Keratinocyte (primary cell): ENCODE measurements around the gene MGMT. TPM values are rescaled to one million over a fixed set of nuclear protein-coding genes. Genes with fewer than 3 reads are reported as not detected.

Source experiments
- DNase-seq: peaks from one replicate; pipeline ENCODE4 v3.0.0-alpha.2; 2011; ENCODE audit warnings: low read depth, missing footprints, low spot score
- FAIRE-seq: peaks from 2 replicates; lab custom pipeline; 2011; peaks lifted over from hg19 to GRCh38; lab: Jason Lieb, UNC
- H2AFZ ChIP-seq: 2 replicates; pipeline ENCODE4 v1.6.0; 2012; ENCODE audit warnings: low read length, control low read depth, inconsistent platforms; ENCODE audit not compliant: control insufficient read depth
- H3K27ac ChIP-seq: 2 replicates; pipeline ENCODE4 v1.5.1; 2011; ENCODE audit warnings: low read length; ENCODE audit not compliant: control insufficient read depth, insufficient read depth
- H3K27me3 ChIP-seq: 3 replicates; pipeline ENCODE4 v1.6.0; 2011; ENCODE audit warnings: low read length; ENCODE audit not compliant: control insufficient read depth, insufficient read depth; ENCODE audit errors: extremely low read depth
- H3K36me3 ChIP-seq, 2 experiments: 2 replicates in 1 of 2; 3 replicates in 1 of 2; pipeline ENCODE4 v1.5.1; 2011; ENCODE audit warnings: low read length in 2 of 2, mild to moderate bottlenecking in 1 of 2; ENCODE audit not compliant: control insufficient read depth in 2 of 2, insufficient read depth in 2 of 2; ENCODE audit errors: extremely low read depth in 1 of 2
- H3K4me1 ChIP-seq: 3 replicates; pipeline ENCODE4 v1.5.1; 2011; ENCODE audit warnings: low read length; ENCODE audit not compliant: control insufficient read depth, insufficient read depth; ENCODE audit errors: extremely low read depth
- H3K4me2 ChIP-seq: 3 replicates; pipeline ENCODE4 v1.6.0; 2011; ENCODE audit warnings: low read depth, low read length; ENCODE audit not compliant: control insufficient read depth, insufficient read depth; ENCODE audit errors: extremely low read depth
- H3K4me3 ChIP-seq, 3 experiments: fragments of 200-600 bp in 1 of 3; sonication (generic) in 1 of 3; 2 replicates in 2 of 3; 3 replicates in 1 of 3; pipeline ENCODE4 v1.5.1; 2011 to 2016; ENCODE audit warnings: low read length in 3 of 3, mild to moderate bottlenecking in 3 of 3, control low read depth in 2 of 3, inconsistent platforms in 1 of 3, low read depth in 1 of 3, mixed read lengths in 1 of 3, mixed run types in 1 of 3, moderate library complexity in 1 of 3; ENCODE audit not compliant: control insufficient read depth in 2 of 3, insufficient read depth in 2 of 3; ENCODE audit errors: extremely low read depth in 1 of 3
- H3K79me2 ChIP-seq: 2 replicates; pipeline ENCODE4 v1.6.0; 2012; ENCODE audit warnings: low read length; ENCODE audit not compliant: control insufficient read depth, insufficient read depth
- H3K9ac ChIP-seq: 3 replicates; pipeline ENCODE4 v1.6.0; 2011; ENCODE audit warnings: low read length; ENCODE audit not compliant: control insufficient read depth, insufficient read depth; ENCODE audit errors: extremely low read depth
- H3K9me1 ChIP-seq: 3 replicates; pipeline ENCODE4 v1.6.0; 2011; ENCODE audit warnings: low read length; ENCODE audit not compliant: control insufficient read depth, insufficient read depth; ENCODE audit errors: extremely low read depth
- H3K9me3 ChIP-seq: 2 replicates; pipeline ENCODE4 v1.5.1; 2012; ENCODE audit warnings: low read depth, low read length; ENCODE audit not compliant: control insufficient read depth
- H4K20me1 ChIP-seq: 3 replicates; pipeline ENCODE4 v1.6.0; 2011; ENCODE audit warnings: low read length; ENCODE audit not compliant: control insufficient read depth, insufficient read depth; ENCODE audit errors: extremely low read depth
- CTCF ChIP-seq, 3 experiments: IDR thresholded peaks in 1 of 3; conservative IDR thresholded peaks in 1 of 3; optimal IDR thresholded peaks in 1 of 3; 2 replicates in 2 of 3; 3 replicates in 1 of 3; pipeline versions ENCODE3 to v1.5.1; 2011; ENCODE audit warnings: low read length in 3 of 3, mild to moderate bottlenecking in 3 of 3, moderate library complexity in 2 of 3, control low read depth in 1 of 3, inconsistent platforms in 1 of 3; ENCODE audit not compliant: insufficient read depth in 2 of 3; ENCODE audit errors: extremely low read depth in 1 of 3
- EZH2 ChIP-seq: IDR thresholded peaks from one replicate; pipeline ENCODE4 v1.6.1; 2012; ENCODE audit warnings: inconsistent platforms, mild to moderate bottlenecking, low read length, moderate library complexity
- dilution Hi-C: fragments of 300-500 bp; cut with MboI; formaldehyde crosslinking; loops from one replicate; pipeline ENCODE4 v1.7.0; 2020; ENCODE audit warnings: low sequenced_read_pairs; ENCODE audit not compliant: extremely low pct_ligation_motif_present
- polyA plus RNA-seq, 5 experiments: library from polyadenylated mRNA; depleted of rRNA in 3 of 5; stranded (reverse) in 3 of 5; stranded (forward) in 1 of 5; unstranded in 1 of 5; fragments of >200 nt; gene quantifications; 1 replicate in 1 of 5; 2 replicates in 3 of 5; 3 replicates in 1 of 5; pipeline versions ENCODE4 v1.2.1 to v1.2.3, GENCODE V29; 2011 to 2012; ENCODE audit warnings: missing spikeins in 2 of 5, low read depth in 1 of 5, low replicate concordance in 1 of 5

The MGMT gene
- polyA plus RNA-seq, 1 donor (not counting 4 experiments of a cell fraction or from before 2014, with no cell fraction given): 15.2 TPM

- TF ChIP-seq CTCF (optimal IDR thresholded peaks at IDR 0.05 in 1 of 3, IDR thresholded peaks at IDR 0.05 in 1 of 3, conservative IDR thresholded peaks at IDR 0.05 in 1 of 3; ENCODE audit: extremely low read depth in 1 of 3, insufficient read depth in 2 of 3, low read length in 3 of 3) (no peak), EZH2 (no peak)
- no peak for DNase-seq
- H2AFZ ChIP-seq: no peak overlapping the region
- no peaks in the 10 kb centered on the region for H4K20me1 ChIP-seq
- H3K9ac ChIP-seq: no peak overlapping the region
- H3K4me2 ChIP-seq: no peak overlapping the region
- H3K4me3 ChIP-seq: no peak overlapping the region
- H3K4me1 ChIP-seq: peaks cover 6% of the 10 kb centered on the region
- FAIRE-seq: no peak
- dilution Hi-C loops: no loop called here
- H3K27me3 ChIP-seq: no peaks in the 10 kb centered on the region
- H3K36me3 ChIP-seq: no peaks in the 10 kb centered on the region
- no peaks in the 10 kb centered on the region for H3K9me1 ChIP-seq
- no peak overlapping the region for H3K27ac ChIP-seq
- H3K79me2 ChIP-seq: no peaks in the 10 kb centered on the region
- H3K9me3 ChIP-seq: no peaks in the 10 kb centered on the region
These were observed 7.1 kb upstream of the MGMT start for GRCh38 chr10:129459762-129460539.

GRCh38 chr10:129462257-129462795, 4.7 kb upstream of the MGMT start:
- no peak for FAIRE-seq

More at GRCh38 chr10:129462257-129462795, 4.7 kb upstream of the MGMT start:
- H3K9me1 ChIP-seq: no peaks in the 10 kb centered on the region
- TF ChIP-seq EZH2 (no peak), CTCF (optimal IDR thresholded peaks at IDR 0.05 in 1 of 3, IDR thresholded peaks at IDR 0.05 in 1 of 3, conservative IDR thresholded peaks at IDR 0.05 in 1 of 3; ENCODE audit: extremely low read depth in 1 of 3, insufficient read depth in 2 of 3, low read length in 3 of 3) (no peak)
- no peak overlapping the region for H3K4me3 ChIP-seq
- H3K4me1 ChIP-seq: peaks cover 8% of the 10 kb centered on the region
- H3K36me3 ChIP-seq: no peaks in the 10 kb centered on the region
- no peaks in the 10 kb centered on the region for H3K79me2 ChIP-seq
- dilution Hi-C loops: no loop called here
- no peaks in the 10 kb centered on the region for H3K27me3 ChIP-seq
- H3K9me3 ChIP-seq: no peaks in the 10 kb centered on the region
- no peaks in the 10 kb centered on the region for H4K20me1 ChIP-seq
- no peak overlapping the region for H3K9ac ChIP-seq
- DNase-seq: no peak
- H2AFZ ChIP-seq: no peak overlapping the region
- no peak overlapping the region for H3K27ac ChIP-seq
- H3K4me2 ChIP-seq: no peak overlapping the region
